ENCODE results near the gene PLCB4.

DNA sequence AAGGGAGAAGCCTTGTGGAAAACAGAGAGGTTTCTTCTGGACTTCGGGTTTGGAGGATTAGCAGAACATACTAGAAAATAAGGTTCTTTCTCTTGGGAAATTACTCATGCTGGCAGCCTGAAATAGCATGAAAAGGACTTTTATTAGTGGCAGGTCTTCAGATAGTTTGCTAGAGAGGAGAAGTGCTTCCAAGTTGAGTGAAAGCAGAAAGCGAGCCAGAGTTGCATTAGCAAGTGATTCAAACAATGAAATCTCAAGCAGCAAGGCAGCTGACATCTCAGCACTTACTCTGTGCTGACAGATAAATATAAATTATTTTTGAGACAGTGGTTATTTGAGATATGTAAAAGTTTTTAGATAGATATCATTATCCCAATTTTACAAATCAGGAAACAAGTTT lies 91.9 kb downstream of the PLCB4 start:
- TF ChIP-seq, protein P1, sequence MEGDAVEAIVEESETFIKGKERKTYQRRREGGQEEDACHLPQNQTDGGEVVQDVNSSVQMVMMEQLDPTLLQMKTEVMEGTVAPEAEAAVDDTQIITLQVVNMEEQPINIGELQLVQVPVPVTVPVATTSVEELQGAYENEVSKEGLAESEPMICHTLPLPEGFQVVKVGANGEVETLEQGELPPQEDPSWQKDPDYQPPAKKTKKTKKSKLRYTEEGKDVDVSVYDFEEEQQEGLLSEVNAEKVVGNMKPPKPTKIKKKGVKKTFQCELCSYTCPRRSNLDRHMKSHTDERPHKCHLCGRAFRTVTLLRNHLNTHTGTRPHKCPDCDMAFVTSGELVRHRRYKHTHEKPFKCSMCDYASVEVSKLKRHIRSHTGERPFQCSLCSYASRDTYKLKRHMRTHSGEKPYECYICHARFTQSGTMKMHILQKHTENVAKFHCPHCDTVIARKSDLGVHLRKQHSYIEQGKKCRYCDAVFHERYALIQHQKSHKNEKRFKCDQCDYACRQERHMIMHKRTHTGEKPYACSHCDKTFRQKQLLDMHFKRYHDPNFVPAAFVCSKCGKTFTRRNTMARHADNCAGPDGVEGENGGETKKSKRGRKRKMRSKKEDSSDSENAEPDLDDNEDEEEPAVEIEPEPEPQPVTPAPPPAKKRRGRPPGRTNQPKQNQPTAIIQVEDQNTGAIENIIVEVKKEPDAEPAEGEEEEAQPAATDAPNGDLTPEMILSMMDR (IDR thresholded peaks at IDR 0.05): no peak
- TF ChIP-seq EZH2 (IDR thresholded peaks at IDR 0.05) (no peak), EZH2phosphoT487 (IDR thresholded peaks at IDR 0.05) (no peak)
